Parathyroid adenoma (tissue), 2 donors: ENCODE measurements around the gene SPAG6.

Experiments used
- H2AFZ ChIP-seq: fragments of 300-600 bp; sonication (generic); one replicate; pipeline ENCODE4 v1.7.0; 2017; ENCODE audit warnings: antibody characterized with exemption, mild to moderate bottlenecking
- H3K27ac ChIP-seq: fragments of 300-600 bp; sonication (generic); one replicate; pipeline ENCODE4 v1.7.0; 2017
- H3K27me3 ChIP-seq: fragments of 300-600 bp; sonication (generic); one replicate; pipeline ENCODE4 v1.7.0; 2017; ENCODE audit warnings: low read length; ENCODE audit not compliant: control insufficient read depth, insufficient read depth
- H3K36me3 ChIP-seq: fragments of 300-600 bp; sonication (generic); one replicate; pipeline ENCODE4 v1.7.0; 2017; ENCODE audit warnings: low read length; ENCODE audit not compliant: control insufficient read depth, insufficient read depth
- H3K4me1 ChIP-seq: fragments of 300-600 bp; sonication (generic); one replicate; pipeline ENCODE4 v1.7.0; 2017; ENCODE audit warnings: control low read depth
- H3K4me2 ChIP-seq: fragments of 300-600 bp; sonication (generic); one replicate; pipeline ENCODE4 v1.7.0; 2017; ENCODE audit warnings: low read length
- H3K4me3 ChIP-seq: fragments of 300-600 bp; sonication (generic); one replicate; pipeline ENCODE4 v1.7.0; 2017; ENCODE audit warnings: low read depth, low read length
- H3K79me2 ChIP-seq: fragments of 300-600 bp; sonication (generic); one replicate; pipeline ENCODE4 v1.7.0; 2017; ENCODE audit warnings: control low read depth
- H3K9ac ChIP-seq: fragments of 300-600 bp; sonication (generic); one replicate; pipeline ENCODE4 v1.7.0; 2017; ENCODE audit warnings: mild to moderate bottlenecking
- H3K9me3 ChIP-seq: fragments of 300-600 bp; sonication (generic); one replicate; pipeline ENCODE4 v1.7.0; 2017; ENCODE audit warnings: low read length; ENCODE audit not compliant: control insufficient read depth
- TF ChIP-seq, protein P1 (sequence below): fragments of 300-600 bp; sonication (generic); IDR thresholded peaks from one replicate; pipeline ENCODE4 v1.7.0; 2017; ENCODE audit warnings: antibody characterized with exemption, mild to moderate bottlenecking
- donor health status: primary hyperparathyroidism.

SPAG6 gene

DNA sequence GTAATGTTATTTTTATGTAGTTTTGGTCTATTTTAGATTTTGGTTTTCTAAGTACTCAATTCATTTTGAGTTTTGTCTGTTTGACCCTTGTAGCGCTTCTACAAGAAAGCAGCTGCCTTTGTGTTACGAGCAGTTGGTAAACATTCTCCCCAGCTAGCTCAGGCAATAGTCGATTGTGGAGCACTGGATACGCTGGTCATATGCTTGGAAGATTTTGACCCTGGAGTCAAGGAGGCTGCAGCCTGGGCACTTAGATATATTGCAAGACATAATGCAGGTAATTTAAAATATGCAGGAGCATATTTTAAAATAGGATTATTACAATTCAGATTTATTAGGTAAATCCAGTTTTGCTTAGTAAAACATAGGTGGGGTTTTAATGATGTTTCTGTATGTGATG is 23.1 kb downstream of the SPAG6 start:
- Histone ChIP-seq H3K36me3 (no peaks in the 10 kb centered on the region), H3K79me2 (no peaks in the 10 kb centered on the region), H2AFZ (no peak overlapping the region), H3K4me1 (no peaks in the 10 kb centered on the region), H3K9me3 (no peaks in the 10 kb centered on the region), H3K4me3 (no peak overlapping the region), H3K4me2 (no peak overlapping the region), H3K27ac (no peak overlapping the region), H3K27me3 (no peaks in the 10 kb centered on the region), H3K9ac (no peak overlapping the region)
- TF ChIP-seq, protein P1, sequence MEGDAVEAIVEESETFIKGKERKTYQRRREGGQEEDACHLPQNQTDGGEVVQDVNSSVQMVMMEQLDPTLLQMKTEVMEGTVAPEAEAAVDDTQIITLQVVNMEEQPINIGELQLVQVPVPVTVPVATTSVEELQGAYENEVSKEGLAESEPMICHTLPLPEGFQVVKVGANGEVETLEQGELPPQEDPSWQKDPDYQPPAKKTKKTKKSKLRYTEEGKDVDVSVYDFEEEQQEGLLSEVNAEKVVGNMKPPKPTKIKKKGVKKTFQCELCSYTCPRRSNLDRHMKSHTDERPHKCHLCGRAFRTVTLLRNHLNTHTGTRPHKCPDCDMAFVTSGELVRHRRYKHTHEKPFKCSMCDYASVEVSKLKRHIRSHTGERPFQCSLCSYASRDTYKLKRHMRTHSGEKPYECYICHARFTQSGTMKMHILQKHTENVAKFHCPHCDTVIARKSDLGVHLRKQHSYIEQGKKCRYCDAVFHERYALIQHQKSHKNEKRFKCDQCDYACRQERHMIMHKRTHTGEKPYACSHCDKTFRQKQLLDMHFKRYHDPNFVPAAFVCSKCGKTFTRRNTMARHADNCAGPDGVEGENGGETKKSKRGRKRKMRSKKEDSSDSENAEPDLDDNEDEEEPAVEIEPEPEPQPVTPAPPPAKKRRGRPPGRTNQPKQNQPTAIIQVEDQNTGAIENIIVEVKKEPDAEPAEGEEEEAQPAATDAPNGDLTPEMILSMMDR = no peak

DNA sequence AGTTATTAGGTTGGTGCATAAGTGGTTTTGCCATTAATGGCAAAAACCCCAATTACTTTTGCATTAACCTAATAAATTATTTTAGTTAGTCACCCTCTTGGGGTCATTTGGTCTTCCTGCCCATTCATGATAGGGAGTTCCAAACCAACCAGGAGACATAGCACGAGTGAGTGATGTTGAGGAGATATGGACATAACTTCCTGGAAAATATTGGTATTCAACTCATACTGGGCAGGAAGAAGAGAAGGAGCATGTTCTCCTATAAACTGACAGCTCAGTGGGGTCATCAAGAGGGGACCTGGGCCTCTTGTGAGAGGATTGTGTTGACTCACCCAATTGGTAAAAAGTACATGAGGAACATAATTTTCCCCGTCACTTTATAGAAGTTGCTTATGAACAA is 23.7 kb downstream of the SPAG6 start:
- TF ChIP-seq, protein P1 = no peak
- no peaks in the 10 kb centered on the region for H3K36me3 ChIP-seq
- H2AFZ ChIP-seq = no peak overlapping the region
- H3K27me3 ChIP-seq = no peaks in the 10 kb centered on the region
- no peak overlapping the region for H3K27ac ChIP-seq
- no peak overlapping the region for H3K9ac ChIP-seq
- no peak overlapping the region for H3K4me2 ChIP-seq
- no peaks in the 10 kb centered on the region for H3K9me3 ChIP-seq
- no peaks in the 10 kb centered on the region for H3K79me2 ChIP-seq
- no peak overlapping the region for H3K4me3 ChIP-seq
- no peaks in the 10 kb centered on the region for H3K4me1 ChIP-seq

DNA sequence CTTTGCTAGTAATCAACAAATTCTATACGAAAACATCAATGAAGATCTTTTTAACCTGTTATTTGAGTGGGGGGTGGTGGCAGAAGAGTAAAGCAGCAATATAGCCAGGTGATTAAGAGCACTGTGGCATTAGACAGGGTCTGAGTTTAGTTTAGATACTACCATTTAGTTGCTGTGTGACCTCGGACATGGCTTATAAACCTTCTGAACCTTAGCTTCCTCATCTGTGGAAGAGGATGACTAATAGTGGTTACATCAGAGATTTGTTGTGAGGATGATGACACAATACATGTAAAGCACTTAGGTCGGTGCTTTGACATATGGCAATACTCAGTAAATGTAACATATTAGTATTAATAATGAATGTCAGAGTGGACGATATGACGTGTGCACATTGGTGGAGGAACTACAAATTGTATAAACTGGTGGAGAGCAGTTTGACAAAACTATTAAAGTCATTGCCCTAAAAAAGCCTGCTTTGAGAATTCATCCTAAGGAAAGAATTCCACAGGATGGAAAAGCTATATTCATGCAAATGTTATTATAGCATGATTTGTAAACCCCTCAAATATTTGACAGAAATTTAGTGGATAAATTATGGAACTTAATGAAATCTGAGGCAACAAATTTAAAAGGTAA is 24.3 kb downstream of the SPAG6 start:
- H3K27ac ChIP-seq = no peak overlapping the region
- TF ChIP-seq, protein P1 = no peak

DNA sequence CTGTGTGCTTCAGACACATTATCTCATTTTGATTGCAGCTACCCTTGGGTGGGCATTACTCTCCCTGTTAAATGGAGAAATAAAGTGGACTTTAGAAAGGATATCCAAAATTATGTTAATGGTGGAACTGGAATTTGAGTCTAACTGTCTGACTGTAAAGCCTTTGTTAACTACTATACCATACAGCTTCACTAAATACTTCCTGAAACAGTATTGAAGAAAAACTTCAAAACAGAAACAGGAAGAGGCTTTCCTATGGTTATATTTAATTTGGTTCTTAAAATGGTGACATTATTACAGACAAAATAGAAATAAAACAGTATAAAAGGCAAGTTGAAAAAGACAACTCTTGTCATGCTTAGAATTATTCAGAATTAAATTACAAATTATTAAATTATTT is 25.0 kb downstream of the SPAG6 start:
- no peak overlapping the region for H2AFZ ChIP-seq
- no peaks in the 10 kb centered on the region for H3K9me3 ChIP-seq
- H3K4me1 ChIP-seq = no peaks in the 10 kb centered on the region
- H3K36me3 ChIP-seq = no peaks in the 10 kb centered on the region
- H3K27ac ChIP-seq = no peak overlapping the region
- H3K27me3 ChIP-seq = no peaks in the 10 kb centered on the region
- no peak overlapping the region for H3K4me2 ChIP-seq
- H3K4me3 ChIP-seq = no peak overlapping the region
- no peaks in the 10 kb centered on the region for H3K79me2 ChIP-seq
- H3K9ac ChIP-seq = no peak overlapping the region
- TF ChIP-seq, protein P1 = no peak

More for the DNA sequence above, 24.3 kb downstream of the SPAG6 start:
- no peaks in the 10 kb centered on the region for H3K27me3 ChIP-seq
- H3K79me2 ChIP-seq = no peaks in the 10 kb centered on the region
- H3K4me1 ChIP-seq = no peaks in the 10 kb centered on the region
- no peak overlapping the region for H2AFZ ChIP-seq
- no peak overlapping the region for H3K4me3 ChIP-seq
- H3K9ac ChIP-seq = no peak overlapping the region
- no peaks in the 10 kb centered on the region for H3K36me3 ChIP-seq
- H3K9me3 ChIP-seq = no peaks in the 10 kb centered on the region
- no peak overlapping the region for H3K4me2 ChIP-seq

DNA sequence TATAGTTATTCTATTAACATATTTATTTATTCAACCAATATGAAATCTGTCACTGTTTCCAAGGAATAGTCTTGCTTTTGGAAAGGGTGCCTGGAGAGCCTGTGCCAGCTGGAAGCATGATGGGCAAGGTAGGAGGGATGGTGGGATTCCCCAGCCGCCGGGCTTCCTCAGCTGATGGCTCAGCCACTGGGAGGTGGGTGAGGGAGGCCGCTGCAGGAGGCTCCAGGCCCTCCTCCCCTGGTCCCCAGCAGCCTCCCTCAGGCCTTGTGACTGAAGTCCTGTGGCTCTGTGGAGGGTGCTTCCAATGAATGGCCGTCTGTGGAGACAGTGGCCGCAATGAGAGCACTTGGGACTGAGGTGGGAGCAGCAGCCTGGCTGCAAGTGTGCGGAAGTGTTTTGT is 27.0 kb downstream of the SPAG6 start:
- Histone ChIP-seq H3K9me3 (no peaks in the 10 kb centered on the region), H3K4me1 (no peaks in the 10 kb centered on the region), H3K36me3 (no peaks in the 10 kb centered on the region), H3K9ac (no peak overlapping the region), H3K4me2 (no peak overlapping the region), H3K27me3 (no peaks in the 10 kb centered on the region), H3K27ac (no peak overlapping the region), H3K79me2 (no peaks in the 10 kb centered on the region), H2AFZ (no peak overlapping the region), H3K4me3 (no peak overlapping the region)
- TF ChIP-seq, protein P1 = no peak
